GM19035 (cell line): ENCODE data around the gene NBPF1.
"Not testable (repeated sequence)": the region's sequence is repeated elsewhere in the genome, so short reads cannot be mapped to it uniquely, and the experiment has no call there.

Experiments used
- ATAC-seq: cut with Tn5 transposase; IDR thresholded peaks from one replicate; pipeline ENCODE4 v1.9.1; 2021; ENCODE audit not compliant: unreplicated experiment

The NBPF1 gene

GRCh38 chr1:16607853-16608815, 5.2 kb downstream of the NBPF1 start:
- ATAC-seq: not testable (repeated sequence)

GRCh38 chr1:16607433-16607851, 5.9 kb downstream of the NBPF1 start:
- no peak for ATAC-seq

- not testable (repeated sequence) for ATAC-seq
Observed at GRCh38 chr1:16606666-16607432, 6.5 kb downstream of the NBPF1 start.

- ATAC-seq: no peak
Observed at GRCh38 chr1:16605532-16606505, 7.5 kb downstream of the NBPF1 start.

DNA sequence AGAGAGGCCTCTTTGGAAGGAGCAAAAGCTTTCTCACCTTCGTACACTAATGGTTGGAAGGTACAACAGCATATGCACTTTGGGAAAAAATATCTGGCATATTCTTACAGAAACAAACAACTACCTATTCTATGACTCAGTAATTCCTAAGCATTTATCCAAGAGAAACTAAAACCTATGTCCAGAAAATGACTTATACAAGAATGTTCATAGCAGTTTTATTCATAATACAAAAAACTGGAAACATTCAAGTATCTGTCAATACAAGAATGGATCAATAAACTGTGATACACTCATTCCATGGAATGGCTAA, 8.2 kb downstream of the NBPF1 start:
- no peak for ATAC-seq

DNA sequence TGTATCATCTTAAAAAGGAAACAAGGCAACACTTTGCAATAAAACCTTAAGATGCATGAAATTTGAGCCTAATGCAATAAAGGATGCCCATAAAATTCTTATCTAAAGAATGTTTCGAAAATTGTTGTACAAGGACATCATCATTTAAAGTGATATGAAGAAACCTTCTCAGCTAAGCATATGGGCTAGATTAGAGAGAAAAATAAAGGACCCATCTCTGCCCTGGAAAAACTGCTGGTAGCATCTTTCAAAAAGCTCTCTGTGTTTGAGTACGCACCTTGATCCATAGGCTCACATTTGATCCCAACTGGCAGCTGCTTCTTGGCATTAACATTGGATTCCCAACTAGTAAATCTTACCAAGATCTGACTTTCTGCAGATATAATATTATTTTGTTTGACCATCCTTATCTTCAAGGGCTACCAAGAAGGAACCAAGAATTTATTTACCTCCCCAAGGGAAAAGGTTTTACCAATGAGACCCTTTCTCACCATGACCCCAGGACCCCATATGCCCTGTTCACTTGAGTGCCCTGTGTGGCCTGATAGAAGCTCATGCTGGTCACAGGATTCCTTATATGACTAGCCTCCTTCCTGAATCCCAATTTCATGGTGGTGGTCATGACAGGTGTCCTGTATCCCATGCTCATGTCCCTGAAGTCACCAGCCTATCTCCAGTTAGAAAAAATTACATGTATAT, 8.7 kb downstream of the NBPF1 start:
- not testable (repeated sequence) for ATAC-seq

GRCh38 chr1:16603623-16604022, 9.7 kb downstream of the NBPF1 start:
- not testable (repeated sequence) for ATAC-seq

DNA sequence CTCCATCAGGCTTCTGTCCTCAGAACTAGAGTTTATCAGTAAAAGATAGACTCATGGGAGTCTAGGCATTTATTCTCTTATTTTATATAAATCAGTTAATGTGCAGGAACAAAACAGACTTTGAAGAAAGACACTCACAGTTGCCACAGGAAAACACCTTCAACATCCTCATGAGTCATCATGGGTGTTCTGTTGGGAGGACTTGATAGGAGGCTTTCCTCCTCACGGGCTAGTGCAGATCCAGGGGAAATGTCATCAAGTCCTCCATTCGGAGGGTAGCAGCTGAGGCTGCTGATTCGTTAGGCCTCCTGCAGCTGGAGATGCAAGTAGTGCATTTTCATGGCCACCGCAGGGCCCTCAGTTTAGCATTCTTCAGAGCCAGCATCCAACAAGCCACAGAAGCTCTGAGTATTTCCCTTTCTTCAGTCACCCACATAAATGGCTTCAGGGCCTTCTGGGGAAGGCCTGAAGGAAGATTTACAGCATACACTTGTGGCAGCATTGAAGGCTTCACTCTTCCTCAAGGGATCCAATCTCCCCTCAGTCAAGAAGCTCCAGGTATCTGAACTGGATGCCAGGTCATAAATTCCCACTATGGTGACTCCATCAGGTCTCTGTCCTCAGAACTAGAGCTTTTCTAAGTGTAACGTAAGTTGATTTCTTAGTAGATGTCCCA, 10.9 kb downstream of the NBPF1 start:
- ATAC-seq: not testable (repeated sequence)

DNA sequence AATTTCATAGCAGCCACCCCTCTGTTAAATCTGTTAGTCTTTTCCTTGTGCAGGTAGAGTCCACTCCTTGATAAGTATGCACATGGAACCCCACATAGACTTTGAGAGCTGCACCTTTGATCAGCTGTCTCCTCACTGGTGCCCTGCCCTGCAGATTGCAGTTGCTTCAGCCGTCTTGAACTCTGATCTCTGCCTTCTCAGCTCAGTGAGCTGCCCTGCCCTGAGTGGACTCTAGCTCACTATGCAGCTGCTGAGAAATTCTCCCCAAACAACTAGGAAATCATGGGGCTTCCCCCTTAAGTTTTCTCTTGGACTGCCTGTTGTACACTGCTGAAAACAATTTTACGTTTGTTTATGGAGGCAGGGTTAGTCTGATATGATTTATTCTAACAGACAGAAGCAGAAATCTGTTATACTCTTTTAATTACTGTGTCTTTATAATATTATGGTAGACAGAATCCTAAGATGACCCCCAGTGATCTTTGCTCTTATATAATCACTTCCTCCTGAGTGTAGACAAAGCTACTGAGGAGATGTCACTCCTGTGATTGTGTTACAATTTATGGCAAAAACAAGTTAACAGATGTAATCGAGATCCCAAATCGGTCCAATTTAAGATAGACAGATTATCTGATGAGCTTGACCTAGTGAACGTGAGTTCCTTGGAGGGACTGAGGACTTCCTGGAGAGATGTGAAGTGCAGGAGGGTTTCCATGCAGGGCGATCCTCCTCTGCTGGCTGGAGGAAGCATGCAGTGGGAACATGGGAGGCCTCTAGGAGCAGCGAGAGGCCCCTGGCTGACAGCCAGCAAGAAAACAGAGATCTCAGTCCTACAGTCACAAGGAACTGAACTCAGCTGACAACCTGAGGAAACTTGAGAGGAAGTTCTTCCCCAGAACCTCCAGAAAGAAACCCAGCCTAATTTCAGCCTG, 12.2 kb downstream of the NBPF1 start:
- ATAC-seq: not testable (repeated sequence)

DNA sequence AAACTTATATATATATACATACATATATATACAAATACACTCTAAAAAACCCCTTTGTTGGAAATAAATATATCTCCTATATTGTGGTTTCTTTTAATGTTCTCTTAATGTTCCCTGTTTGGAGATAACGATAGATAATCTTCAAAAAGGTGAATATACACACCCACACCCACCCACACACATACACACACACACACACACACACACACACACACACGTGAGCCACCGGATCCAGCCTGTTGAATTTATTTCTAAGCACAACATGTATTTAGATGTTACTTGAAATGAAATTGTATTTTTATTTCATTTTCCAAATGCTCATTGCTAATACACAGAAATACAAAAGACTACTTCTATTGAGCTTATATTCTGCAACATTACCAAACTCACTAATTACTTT, 14.0 kb downstream of the NBPF1 start:
- not testable (repeated sequence) for ATAC-seq

- ATAC-seq: not testable (repeated sequence)
Observed at GRCh38 chr1:16595216-16595615, 18.1 kb downstream of the NBPF1 start.

GRCh38 chr1:16591845-16592244, 21.5 kb downstream of the NBPF1 start:
- not testable (repeated sequence) for ATAC-seq

DNA sequence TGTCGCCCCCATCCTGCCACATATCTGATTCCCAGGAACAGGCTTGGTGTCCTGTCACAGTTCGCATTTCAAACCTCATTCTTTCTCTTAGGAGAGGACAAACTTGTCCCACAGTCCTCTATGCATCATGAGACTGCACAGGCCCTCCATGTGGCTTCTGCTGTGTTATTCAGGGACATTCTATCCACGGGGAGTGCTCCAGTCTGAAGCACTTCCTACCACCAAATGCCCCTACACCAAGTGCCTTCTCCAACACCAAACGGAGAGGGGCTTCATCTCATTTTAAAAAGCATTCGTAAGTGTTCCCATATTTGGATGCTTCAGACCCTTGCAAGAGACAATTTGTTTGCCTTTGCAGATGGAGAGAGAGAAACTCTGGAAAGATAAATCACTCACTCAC, 25.3 kb downstream of the NBPF1 start:
- not testable (repeated sequence) for ATAC-seq

- not testable (repeated sequence) for ATAC-seq
Observed at GRCh38 chr1:16587639-16588038, 25.7 kb downstream of the NBPF1 start.

- ATAC-seq: not testable (repeated sequence)
Observed at GRCh38 chr1:16565324-16565723, 48.0 kb downstream of the NBPF1 start.

- not testable (repeated sequence) for ATAC-seq
Observed at GRCh38 chr1:16561035-16561434, 52.3 kb downstream of the NBPF1 start.

DNA sequence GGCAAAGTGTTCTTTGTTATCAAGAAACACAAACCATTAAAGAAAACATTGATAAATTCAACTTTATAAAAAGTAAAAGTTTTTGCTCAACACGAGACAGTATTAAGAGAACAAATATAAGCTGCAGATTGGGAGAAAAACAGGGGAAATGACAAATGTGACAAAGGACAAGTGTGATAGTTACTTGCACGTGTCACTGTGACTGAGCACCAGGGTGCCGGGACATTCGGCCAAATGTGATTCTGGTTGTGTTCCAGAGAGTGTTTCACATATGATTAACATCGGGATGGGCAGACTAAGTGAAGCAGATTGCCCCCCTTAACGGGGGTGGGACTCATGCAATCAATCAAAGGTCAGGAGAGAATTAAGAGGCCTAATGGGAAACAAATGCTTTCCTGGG, 52.9 kb downstream of the NBPF1 start:
- not testable (repeated sequence) for ATAC-seq

- not testable (repeated sequence) for ATAC-seq
Observed at GRCh38 chr1:16559688-16560087, 53.7 kb downstream of the NBPF1 start.
